Gastroesophageal sphincter (tissue), 3 donors: ENCODE data around the gene SLC24A3.

Experiments used
- CTCF ChIP-seq, 4 experiments: fragments of 200-600 bp in 2 of 4; fragments of 450-650 bp in 2 of 4; sonication (generic) in 1 of 4; IDR thresholded peaks; one replicate each; pipeline ENCODE4 v1.5.1; 2017 to 2019; ENCODE audit warnings: antibody characterized with exemption in 4 of 4, mild to moderate bottlenecking in 2 of 4, moderate library complexity in 2 of 4
- POLR2A ChIP-seq, 2 donors: fragments of 450-650 bp; IDR thresholded peaks; one replicate each; pipeline ENCODE4 v1.6.1; 2017; ENCODE audit warnings: antibody characterized with exemption in 2 of 2, mild to moderate bottlenecking in 2 of 2, moderate library complexity in 1 of 2
- POLR2AphosphoS5 ChIP-seq: sonication (generic); formaldehyde crosslinking; IDR thresholded peaks from one replicate; pipeline ENCODE4 v1.6.1; 2017; ENCODE audit warnings: antibody characterized with exemption

DNA sequence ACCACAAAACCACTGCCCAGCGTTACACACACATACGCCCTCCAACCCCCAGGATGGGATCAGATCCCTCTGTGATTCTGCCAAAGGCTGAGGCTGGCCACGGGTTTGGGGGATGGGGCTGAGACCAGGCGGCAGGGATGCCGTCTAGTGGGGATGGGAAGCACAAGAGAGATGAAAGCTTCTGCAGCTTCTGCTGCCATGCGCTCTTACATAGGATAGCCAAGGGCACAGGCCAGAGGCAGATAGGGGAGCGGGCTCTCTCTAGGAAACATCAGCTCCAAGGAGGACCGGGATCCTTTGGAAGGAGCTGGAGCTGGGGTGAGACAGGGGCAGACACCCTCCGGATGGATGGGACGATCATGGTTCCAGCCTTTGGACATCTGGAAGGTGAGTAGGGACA is 526.9 kb downstream of the SLC24A3 start:
- TF ChIP-seq CTCF (IDR thresholded peaks at IDR 0.05) (no peak), POLR2AphosphoS5 (no peak), POLR2A (IDR thresholded peaks at IDR 0.05) (no peak)
